NCI-H345 treated with DMSO at 0.1 percent for 48 hours (cell line): ENCODE results near the gene FNDC3B.
"Not testable (repeated sequence)": the region's sequence is repeated elsewhere in the genome, so short reads cannot be mapped to it uniquely, and the experiment has no call there.

Source experiments
- DNase-seq: peaks from one replicate; lab custom pipeline; 2025; ENCODE audit not compliant: unreplicated experiment; lab: John Stamatoyannopoulos, UW

FNDC3B gene

GRCh38 chr3:172039436-172040077 lies at the start of gene FNDC3B:
TSS of gene FNDC3B (plus strand) at chr3:172039578. CDS start at chr3:172112480, 72,902 bp downstream.
- peak; percentile 7 for DNase-seq

- DNase-seq, result not testable (repeated sequence)
Measured at GRCh38 chr3:171990239-171990638, 49.1 kb upstream of the FNDC3B start.

- no peak for DNase-seq
Measured at GRCh38 chr3:171991166-171991565, 48.2 kb upstream of the FNDC3B start.

DNA sequence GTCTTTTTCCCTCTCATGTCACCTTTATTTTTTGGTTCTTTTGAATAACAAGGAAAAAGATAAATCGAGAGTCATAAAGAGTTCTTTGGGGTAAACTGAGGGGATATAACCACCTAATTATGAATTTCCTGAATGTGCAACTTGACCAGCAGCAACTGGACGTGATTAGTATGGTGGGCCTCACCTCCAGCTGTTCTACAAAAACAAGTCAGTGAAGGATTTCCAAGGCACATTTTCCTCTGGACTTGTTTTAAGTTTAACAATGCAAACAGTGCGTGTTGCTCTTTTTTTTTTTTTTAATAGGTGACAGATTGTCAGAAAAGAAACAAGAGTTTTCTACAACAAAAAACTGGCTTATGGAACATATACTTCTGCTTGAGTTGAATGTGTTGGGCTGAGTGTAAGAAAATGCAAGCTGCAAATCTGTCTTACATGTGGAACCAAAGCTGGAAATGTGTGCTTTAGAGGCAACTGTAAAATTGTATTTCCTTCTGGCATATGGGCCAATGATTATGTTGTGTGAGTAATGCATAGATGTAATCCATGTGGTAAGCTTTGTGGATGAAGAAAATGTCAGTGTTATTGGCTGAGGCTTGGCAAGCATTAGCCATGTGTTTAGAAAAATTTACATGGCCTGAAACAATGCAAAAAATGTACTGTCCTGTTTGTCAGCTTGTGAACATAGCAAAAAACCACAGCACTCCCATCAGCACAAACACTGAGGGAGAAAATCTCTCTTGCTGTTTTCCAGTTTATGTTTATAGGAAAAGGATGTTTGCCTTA lies 44.5 kb upstream of the FNDC3B start:
- no peak for DNase-seq

GRCh38 chr3:171995486-171995885 lies 43.9 kb upstream of the FNDC3B start:
- no peak for DNase-seq

- DNase-seq, result no peak
Measured at GRCh38 chr3:171996178-171996817, 43.1 kb upstream of the FNDC3B start.

DNA sequence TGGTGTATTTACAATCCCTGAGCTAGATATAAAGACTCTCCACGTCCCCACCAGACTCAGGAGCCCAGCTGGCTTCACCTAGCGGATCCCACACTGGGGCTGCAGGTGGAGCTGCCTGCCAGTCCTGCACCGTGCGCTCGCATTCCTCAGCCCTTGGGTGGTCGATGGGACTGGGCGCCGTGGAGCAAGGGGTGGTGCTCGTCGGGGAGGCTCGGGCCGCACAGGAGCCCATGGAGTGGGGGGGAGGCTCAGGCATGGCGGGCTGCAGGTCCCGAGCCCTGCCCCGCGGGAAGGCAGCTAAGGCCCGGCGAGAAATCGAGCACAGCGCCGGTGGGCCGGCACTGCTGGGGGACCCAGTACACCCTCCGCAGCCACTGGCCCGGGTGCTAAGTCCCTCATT lies 40.6 kb upstream of the FNDC3B start:
- not testable (repeated sequence) for DNase-seq

GRCh38 chr3:172001616-172002015 lies 37.8 kb upstream of the FNDC3B start:
- not testable (repeated sequence) for DNase-seq

DNA sequence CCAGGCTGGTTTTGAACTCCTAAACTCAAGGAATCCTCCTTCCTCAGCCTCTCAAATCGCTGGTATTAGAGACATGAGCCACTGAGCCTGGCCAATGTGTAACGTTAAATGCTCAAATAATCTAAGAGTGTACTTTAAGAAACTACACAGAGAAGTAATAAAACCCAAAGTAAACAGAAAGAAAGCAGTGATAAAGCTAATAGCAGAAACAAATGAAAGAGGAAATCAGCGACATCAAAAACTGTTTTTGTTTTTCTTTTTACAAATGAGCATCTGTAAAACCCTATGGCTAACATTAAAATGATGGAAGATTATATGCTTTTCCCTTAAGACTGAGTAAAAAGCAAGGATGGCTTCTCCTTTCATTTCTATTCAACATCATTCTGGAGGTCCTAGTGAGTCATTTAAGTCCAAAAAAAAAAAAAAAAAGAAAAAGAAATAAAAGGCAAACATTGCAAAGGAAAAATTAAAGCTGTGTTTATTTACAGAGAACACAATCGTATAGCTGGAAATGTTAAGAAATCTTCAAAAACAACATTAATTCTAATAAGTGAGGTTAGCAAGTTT lies 36.8 kb upstream of the FNDC3B start:
- no peak for DNase-seq

- no peak for DNase-seq
Measured at GRCh38 chr3:172003146-172003545, 36.2 kb upstream of the FNDC3B start.

DNA sequence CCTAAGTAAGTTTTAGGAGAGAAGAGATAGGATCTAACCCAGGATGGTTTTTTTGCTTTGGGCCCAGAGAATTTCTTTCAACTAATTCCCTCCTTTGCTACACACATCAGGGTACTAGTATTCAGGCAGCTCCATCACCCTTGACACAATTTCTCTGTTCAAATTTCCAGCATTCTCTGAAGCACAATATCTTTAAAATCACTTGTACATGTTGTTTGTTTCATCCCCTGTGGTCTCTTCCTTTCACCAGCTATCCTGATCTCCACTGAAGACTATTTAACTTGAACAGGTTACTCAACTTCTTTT lies 32.4 kb upstream of the FNDC3B start:
- no peak for DNase-seq

- no peak for DNase-seq
Measured at GRCh38 chr3:172009803-172010202, 29.6 kb upstream of the FNDC3B start.

- no peak for DNase-seq
Measured at GRCh38 chr3:172012775-172013174, 26.6 kb upstream of the FNDC3B start.

DNA sequence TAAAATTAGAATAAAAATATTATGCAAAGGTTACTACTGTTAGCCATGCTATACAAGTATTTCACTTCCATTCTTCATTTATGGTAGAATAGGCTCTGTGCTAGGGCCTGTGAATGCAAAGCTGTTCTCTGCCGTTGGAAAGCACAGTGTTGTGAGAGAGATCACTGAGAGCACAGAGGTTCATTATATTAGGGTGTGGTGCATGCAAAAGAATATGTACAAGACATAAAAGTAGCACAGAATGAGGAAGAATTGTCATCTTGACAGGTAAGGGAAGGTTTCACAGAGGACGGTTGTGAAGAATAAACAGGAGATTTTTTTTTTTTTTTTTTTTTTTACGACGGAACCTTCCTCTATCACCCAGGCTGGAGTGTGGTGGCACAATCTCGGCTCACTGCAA lies 25.2 kb upstream of the FNDC3B start:
- DNase-seq, result no peak

DNA sequence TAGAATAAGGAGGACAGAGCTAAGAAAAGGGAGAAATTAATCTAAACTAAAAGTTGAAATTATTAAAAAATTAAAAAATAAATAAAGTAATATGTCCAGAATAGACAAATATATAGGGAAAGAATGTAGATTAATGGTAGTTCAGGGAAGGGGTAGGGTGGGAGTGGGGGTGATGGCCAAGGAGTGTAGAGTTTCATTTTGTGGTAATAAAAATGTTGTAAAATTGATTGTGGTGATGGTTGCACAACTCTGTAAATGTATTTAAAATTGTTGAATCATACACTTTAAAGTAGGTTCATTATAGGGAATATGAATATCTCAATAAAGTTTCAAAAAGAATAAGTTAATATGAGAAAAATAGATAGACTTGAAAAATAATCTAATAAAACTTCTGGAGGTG lies 21.0 kb upstream of the FNDC3B start:
- no peak for DNase-seq

DNA sequence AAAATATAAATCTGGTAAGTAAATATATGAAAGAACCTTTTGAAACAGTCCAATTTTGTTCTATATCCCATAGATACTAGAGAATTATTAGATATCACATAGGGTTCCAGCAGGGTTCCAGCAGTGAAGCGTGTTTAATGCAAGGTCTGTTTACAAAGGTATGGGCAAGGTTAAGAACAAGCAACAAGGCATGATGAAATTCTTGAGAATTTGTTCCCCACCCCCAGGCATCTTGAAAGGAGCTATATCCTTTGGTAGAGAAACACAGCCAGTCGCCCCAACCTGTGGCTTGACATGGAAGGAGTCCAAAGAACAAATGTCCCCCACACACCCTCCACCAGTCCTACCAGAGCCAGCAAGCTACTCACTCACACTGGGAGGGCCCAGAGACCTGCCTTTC lies 18.6 kb upstream of the FNDC3B start:
- DNase-seq, result no peak

GRCh38 chr3:172021164-172021563 lies 18.2 kb upstream of the FNDC3B start:
- DNase-seq, result no peak

DNA sequence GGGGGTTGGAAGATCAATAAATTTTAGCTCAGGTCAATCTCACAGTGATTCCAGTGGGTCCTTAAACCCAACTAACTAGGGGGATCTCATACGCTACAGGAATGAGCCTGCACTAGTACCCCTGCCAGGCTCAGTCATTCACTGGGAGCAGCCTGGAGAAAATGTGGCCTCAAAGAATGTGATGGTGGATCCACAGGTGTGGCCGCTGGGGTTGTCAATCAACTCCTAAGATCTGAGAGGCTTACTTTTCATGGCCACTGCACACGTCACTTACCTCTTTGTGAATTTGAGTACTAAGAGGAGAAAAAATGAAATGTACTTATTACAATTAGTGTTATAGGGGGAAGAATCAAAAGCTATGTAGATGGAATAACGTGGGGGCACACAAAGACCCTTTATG lies 17.5 kb upstream of the FNDC3B start:
- DNase-seq, result no peak

GRCh38 chr3:172023915-172024314 lies 15.5 kb upstream of the FNDC3B start:
- no peak for DNase-seq

DNA sequence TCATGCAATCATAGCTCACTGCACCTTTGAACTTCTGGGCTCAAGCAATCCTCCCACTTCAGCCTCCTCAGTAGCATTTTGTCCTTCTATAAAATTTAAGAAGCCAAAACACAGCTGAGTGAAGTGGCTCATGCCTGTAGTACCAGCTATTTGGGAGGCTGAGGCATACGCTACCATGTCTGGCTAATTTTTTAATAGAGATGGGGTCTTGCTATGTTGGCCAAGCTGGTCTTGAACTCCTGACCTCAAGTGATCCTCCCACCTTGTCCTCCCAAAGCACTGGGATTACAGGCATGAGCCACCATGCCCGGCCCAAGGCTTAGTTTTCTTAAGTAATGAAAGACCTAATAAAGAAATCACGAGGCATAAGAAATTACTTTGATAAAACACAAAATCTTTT lies 14.7 kb upstream of the FNDC3B start:
- DNase-seq, result no peak

DNA sequence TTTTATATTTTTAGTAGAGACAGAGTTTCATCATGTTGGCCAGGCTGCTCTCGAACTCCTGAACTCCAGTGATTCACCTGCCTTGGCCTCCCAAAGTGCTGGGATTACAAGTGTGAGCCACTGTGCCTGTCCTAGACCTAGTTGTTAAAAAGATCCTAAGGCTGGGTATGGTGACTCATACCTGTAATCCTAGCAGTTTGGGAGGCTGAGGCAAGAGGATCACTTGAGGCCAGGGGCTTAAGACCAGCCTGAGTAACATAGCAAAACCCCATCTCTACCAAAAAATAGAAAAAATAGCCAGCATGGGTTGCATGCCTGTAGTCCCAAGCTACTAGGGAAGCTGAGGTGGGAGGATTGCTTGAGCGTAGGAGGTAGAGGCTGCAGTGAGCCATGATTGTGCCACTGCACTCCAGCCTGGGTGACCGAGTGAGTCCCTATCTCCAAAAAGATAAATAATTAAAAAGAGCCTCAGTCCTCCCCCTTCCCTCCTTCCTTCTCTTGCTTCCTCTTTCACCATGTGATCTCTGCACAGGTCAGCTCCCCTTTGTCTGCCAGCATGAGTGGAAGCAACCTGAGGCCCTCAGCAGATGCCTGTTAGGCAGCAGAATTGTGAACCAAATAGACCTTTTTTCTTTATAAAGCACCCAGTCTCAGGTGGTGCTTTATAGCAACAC lies 9.8 kb upstream of the FNDC3B start:
- no peak for DNase-seq
